Parathyroid adenoma (tissue), 2 donors: ENCODE measurements around the gene LYVE1.

Experiments used
- H2AFZ ChIP-seq: fragments of 300-600 bp; sonication (generic); one replicate; pipeline ENCODE4 v1.7.0; 2017; ENCODE audit warnings: antibody characterized with exemption, mild to moderate bottlenecking
- H3K27ac ChIP-seq: fragments of 300-600 bp; sonication (generic); one replicate; pipeline ENCODE4 v1.7.0; 2017
- H3K27me3 ChIP-seq: fragments of 300-600 bp; sonication (generic); one replicate; pipeline ENCODE4 v1.7.0; 2017; ENCODE audit warnings: low read length; ENCODE audit not compliant: control insufficient read depth, insufficient read depth
- H3K36me3 ChIP-seq: fragments of 300-600 bp; sonication (generic); one replicate; pipeline ENCODE4 v1.7.0; 2017; ENCODE audit warnings: low read length; ENCODE audit not compliant: control insufficient read depth, insufficient read depth
- H3K4me1 ChIP-seq: fragments of 300-600 bp; sonication (generic); one replicate; pipeline ENCODE4 v1.7.0; 2017; ENCODE audit warnings: control low read depth
- H3K4me2 ChIP-seq: fragments of 300-600 bp; sonication (generic); one replicate; pipeline ENCODE4 v1.7.0; 2017; ENCODE audit warnings: low read length
- H3K4me3 ChIP-seq: fragments of 300-600 bp; sonication (generic); one replicate; pipeline ENCODE4 v1.7.0; 2017; ENCODE audit warnings: low read depth, low read length
- H3K79me2 ChIP-seq: fragments of 300-600 bp; sonication (generic); one replicate; pipeline ENCODE4 v1.7.0; 2017; ENCODE audit warnings: control low read depth
- H3K9ac ChIP-seq: fragments of 300-600 bp; sonication (generic); one replicate; pipeline ENCODE4 v1.7.0; 2017; ENCODE audit warnings: mild to moderate bottlenecking
- H3K9me3 ChIP-seq: fragments of 300-600 bp; sonication (generic); one replicate; pipeline ENCODE4 v1.7.0; 2017; ENCODE audit warnings: low read length; ENCODE audit not compliant: control insufficient read depth
- TF ChIP-seq, protein P1 (sequence below): fragments of 300-600 bp; sonication (generic); IDR thresholded peaks from one replicate; pipeline ENCODE4 v1.7.0; 2017; ENCODE audit warnings: antibody characterized with exemption, mild to moderate bottlenecking
- donor health status: primary hyperparathyroidism.

Gene LYVE1

DNA sequence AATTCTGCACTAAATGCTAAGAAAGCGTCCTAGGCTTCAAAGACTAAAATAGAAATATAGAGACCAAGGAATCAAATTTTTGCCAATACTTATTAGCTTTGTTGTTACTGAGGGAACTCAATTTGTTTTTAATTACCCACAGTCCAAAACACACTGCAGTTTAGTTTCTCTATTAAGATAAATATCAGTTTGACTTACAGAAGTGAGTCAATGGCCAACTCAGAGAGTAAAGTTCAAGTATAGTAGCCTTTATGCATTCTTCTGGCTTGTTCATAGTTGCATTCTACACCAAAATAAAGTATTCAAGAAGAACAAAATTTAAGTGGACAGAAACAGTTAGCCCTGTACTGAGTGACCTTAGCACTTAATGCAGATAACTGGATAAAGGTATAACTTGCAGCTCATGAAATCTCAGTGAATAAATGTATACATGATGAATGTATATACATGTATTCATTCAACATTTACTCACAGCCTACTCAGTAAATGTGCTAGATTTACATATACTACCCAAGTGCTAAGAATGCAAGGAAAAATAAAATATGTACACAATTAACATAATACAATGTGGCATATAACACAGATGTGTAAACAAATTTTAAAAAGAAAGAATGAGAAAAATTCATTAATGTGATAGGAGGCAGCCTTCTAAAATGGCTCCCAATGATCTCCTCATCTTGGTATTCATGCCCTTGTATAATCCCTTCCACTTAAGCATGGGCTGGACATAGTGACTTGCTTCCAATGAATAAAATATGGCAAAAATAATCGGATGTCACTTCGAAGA is 17.8 kb downstream of the LYVE1 start:
- H3K4me1 ChIP-seq, result no peaks in the 10 kb centered on the region
- no peaks in the 10 kb centered on the region for H3K79me2 ChIP-seq
- no peak overlapping the region for H3K27ac ChIP-seq
- H3K36me3 ChIP-seq, result no peaks in the 10 kb centered on the region
- H3K4me3 ChIP-seq, result no peak overlapping the region
- no peak overlapping the region for H3K4me2 ChIP-seq
- H3K27me3 ChIP-seq, result no peaks in the 10 kb centered on the region
- no peaks in the 10 kb centered on the region for H3K9me3 ChIP-seq
- H3K9ac ChIP-seq, result no peak overlapping the region
- H2AFZ ChIP-seq, result no peak overlapping the region
- TF ChIP-seq, protein P1, sequence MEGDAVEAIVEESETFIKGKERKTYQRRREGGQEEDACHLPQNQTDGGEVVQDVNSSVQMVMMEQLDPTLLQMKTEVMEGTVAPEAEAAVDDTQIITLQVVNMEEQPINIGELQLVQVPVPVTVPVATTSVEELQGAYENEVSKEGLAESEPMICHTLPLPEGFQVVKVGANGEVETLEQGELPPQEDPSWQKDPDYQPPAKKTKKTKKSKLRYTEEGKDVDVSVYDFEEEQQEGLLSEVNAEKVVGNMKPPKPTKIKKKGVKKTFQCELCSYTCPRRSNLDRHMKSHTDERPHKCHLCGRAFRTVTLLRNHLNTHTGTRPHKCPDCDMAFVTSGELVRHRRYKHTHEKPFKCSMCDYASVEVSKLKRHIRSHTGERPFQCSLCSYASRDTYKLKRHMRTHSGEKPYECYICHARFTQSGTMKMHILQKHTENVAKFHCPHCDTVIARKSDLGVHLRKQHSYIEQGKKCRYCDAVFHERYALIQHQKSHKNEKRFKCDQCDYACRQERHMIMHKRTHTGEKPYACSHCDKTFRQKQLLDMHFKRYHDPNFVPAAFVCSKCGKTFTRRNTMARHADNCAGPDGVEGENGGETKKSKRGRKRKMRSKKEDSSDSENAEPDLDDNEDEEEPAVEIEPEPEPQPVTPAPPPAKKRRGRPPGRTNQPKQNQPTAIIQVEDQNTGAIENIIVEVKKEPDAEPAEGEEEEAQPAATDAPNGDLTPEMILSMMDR, result no peak

DNA sequence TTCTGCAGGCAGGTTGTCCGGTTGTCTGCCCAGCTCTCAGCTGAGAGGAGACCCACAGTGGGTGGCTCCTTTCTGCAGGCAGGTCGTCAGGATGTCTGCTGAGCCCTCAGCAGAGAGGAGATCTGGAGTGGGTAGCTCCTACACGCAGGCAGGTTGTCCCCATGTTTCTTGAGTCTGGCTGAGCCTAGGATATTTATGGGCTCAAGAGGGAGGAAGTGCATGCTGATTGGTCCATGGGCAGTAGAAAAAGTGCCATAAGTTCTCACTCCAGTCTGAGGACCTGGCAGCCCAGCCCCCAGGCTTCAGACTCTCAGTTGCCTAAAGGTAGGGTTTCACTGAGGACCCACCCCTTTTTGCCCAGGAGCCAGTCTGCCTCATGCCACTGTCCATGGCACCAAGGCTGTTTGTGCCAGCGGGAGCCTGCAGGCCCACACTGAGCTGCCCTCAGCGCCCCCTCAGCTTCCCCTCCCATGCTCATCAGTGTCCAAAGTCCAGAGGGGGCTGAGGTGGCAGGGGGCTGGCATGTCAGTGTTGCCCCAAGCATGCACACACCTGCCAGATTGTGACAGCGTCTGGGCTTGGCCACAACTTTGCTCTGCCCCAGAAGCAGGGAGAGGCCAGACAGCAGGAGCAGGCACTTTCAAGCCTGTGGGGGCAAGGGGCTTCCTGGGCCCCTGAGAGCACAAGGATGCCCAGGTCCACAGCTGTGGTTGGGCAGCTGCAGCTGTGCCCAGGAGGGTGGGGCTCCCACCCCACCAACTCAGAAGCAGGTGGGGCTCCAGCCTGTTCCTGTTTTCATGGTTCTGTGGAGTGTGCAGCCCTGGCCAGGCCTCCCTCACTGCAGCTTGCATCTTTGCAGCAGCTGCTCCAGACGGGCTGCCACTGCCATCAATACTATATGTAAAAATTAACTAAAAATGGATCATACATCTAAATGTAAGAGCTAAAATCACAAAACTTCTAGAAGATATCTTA is 23.7 kb downstream of the LYVE1 start:
- Histone ChIP-seq H3K9me3 (no peaks in the 10 kb centered on the region), H3K79me2 (no peaks in the 10 kb centered on the region), H3K4me3 (no peak overlapping the region), H2AFZ (no peak overlapping the region), H3K9ac (no peak overlapping the region), H3K27ac (no peak overlapping the region), H3K36me3 (no peaks in the 10 kb centered on the region), H3K27me3 (no peaks in the 10 kb centered on the region), H3K4me1 (no peaks in the 10 kb centered on the region), H3K4me2 (no peak overlapping the region)
- TF ChIP-seq, protein P1, result no peak

DNA sequence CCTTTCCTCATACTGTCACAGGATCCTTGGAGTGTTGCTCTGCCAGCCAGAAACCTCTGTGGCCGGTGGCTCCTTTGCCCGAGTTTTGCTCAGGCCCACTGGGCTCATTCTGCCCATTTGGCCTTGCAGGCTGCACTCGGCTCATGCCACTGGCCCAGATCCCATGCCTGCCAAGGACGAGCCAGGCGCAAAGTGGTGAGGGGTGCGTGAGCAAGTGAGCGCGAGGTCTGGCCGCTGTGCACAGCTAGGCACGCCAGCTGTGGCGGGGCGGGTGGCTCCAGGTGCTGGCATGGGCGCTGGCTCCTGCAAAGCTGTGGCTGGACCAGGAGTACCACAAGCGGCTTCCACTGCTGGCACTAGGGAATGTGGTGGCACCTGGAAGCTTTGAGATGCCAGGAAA is 24.7 kb downstream of the LYVE1 start:
- Histone ChIP-seq H3K4me3 (no peak overlapping the region), H3K9me3 (no peaks in the 10 kb centered on the region), H3K4me2 (no peak overlapping the region), H3K27me3 (no peaks in the 10 kb centered on the region), H3K4me1 (no peaks in the 10 kb centered on the region), H3K9ac (no peak overlapping the region), H3K36me3 (no peaks in the 10 kb centered on the region), H3K27ac (no peak overlapping the region), H2AFZ (no peak overlapping the region), H3K79me2 (no peaks in the 10 kb centered on the region)
- TF ChIP-seq, protein P1, result no peak

DNA sequence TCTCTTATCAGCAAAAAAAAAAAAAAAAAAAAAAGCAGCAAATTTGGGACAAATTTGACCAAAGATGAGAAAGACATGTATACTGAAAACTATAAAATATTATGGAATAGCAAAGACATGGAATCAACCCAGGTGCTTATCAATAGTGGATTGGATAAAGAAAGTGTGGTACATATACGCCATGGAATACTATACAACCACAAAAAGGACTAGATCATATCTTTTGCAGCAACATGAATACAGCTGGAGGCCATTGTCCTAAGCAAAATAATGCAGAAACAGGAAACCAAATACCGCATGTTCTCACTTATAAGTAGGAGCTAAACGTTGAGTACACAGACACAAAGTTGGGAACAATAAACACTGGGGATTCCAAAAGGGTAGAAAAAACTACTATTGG is 25.7 kb downstream of the LYVE1 start:
- TF ChIP-seq, protein P1, result no peak
- no peaks in the 10 kb centered on the region for H3K9me3 ChIP-seq
- H3K4me1 ChIP-seq, result no peaks in the 10 kb centered on the region
- H3K27ac ChIP-seq, result no peak overlapping the region
- H3K4me3 ChIP-seq, result no peak overlapping the region
- H2AFZ ChIP-seq, result no peak overlapping the region
- no peaks in the 10 kb centered on the region for H3K36me3 ChIP-seq
- no peaks in the 10 kb centered on the region for H3K79me2 ChIP-seq
- no peak overlapping the region for H3K9ac ChIP-seq
- H3K4me2 ChIP-seq, result no peak overlapping the region
- no peaks in the 10 kb centered on the region for H3K27me3 ChIP-seq
